Tibial nerve (tissue), 4 donors: Measurements from ENCODE around the gene SUV39H2.

Experiments
- EP300 ChIP-seq, 2 donors: sonication (generic); formaldehyde crosslinking; IDR thresholded peaks; one replicate each; pipeline ENCODE4 v1.6.1; 2017; ENCODE audit warnings: antibody characterized with exemption in 2 of 2, mild to moderate bottlenecking in 1 of 2
- POLR2A ChIP-seq, 2 donors: fragments of 450-650 bp; IDR thresholded peaks; one replicate each; pipeline ENCODE4 v1.6.1; 2017; ENCODE audit warnings: antibody characterized with exemption in 2 of 2, mild to moderate bottlenecking in 2 of 2, moderate library complexity in 2 of 2
- TF ChIP-seq, protein P1 (sequence below), 5 experiments: fragments of 200-600 bp in 3 of 5; fragments of 450-650 bp in 2 of 5; sonication (generic) in 3 of 5; IDR thresholded peaks; one replicate each; pipeline ENCODE4 v1.5.1; 2016 to 2019; ENCODE audit warnings: antibody characterized with exemption in 5 of 5, mild to moderate bottlenecking in 3 of 5, moderate library complexity in 2 of 5

DNA sequence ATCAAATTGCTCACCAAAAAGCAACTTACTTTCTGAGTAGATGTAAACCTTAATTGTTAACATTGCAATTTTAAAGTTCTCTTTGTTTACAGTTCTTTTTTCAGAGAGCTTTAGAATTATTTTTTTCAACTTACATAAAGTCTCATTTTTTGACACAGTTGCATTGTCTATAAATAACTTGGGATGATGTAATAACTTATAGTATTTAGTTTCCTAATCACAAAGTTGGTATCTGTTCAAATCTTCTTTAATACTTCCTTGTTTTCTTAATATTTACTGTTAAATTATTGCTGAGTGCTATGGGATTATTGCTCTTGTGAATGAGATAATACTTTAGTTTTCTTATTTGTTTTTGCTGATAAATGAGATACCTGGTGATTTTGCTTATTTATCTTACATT is 18.9 kb upstream of the SUV39H2 start:
- TF ChIP-seq, protein P1, sequence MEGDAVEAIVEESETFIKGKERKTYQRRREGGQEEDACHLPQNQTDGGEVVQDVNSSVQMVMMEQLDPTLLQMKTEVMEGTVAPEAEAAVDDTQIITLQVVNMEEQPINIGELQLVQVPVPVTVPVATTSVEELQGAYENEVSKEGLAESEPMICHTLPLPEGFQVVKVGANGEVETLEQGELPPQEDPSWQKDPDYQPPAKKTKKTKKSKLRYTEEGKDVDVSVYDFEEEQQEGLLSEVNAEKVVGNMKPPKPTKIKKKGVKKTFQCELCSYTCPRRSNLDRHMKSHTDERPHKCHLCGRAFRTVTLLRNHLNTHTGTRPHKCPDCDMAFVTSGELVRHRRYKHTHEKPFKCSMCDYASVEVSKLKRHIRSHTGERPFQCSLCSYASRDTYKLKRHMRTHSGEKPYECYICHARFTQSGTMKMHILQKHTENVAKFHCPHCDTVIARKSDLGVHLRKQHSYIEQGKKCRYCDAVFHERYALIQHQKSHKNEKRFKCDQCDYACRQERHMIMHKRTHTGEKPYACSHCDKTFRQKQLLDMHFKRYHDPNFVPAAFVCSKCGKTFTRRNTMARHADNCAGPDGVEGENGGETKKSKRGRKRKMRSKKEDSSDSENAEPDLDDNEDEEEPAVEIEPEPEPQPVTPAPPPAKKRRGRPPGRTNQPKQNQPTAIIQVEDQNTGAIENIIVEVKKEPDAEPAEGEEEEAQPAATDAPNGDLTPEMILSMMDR (IDR thresholded peaks at IDR 0.05): no peak
- no peak for TF ChIP-seq POLR2A (IDR thresholded peaks at IDR 0.05)
- TF ChIP-seq EP300 (IDR thresholded peaks at IDR 0.05): no peak
